CD1c-positive myeloid dendritic cell (primary cell): Measurements from ENCODE around the gene SORCS3.

ENCODE experiments used
- DNase-seq: peaks from one replicate; pipeline ENCODE4 v3.0.0-alpha.2; 2016; ENCODE audit errors: extremely low spot score

The SORCS3 gene

GRCh38 chr10:105259201-105259600, 618.1 kb downstream of the SORCS3 start:
- no peak for DNase-seq

DNA sequence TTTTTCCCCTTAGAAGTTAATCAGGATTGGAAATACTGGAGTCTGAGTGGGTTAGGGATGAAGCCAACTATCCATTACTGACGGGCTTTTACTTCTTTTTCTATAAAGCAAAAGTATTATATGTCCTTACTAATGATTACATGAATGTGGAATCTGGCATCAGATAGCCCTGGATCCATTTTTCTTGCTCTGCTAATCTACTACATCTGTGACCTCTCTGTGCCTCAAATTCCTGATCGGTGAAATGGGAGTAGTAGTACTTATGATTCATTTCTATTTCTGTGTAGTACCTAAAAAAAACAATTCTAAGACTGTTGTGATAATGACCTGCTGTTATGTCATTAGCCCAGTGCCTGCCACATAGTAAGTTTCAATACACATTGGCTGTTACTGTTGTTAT, 621.6 kb downstream of the SORCS3 start:
- no peak for DNase-seq

GRCh38 chr10:105266966-105267539, 626.0 kb downstream of the SORCS3 start:
- no peak for DNase-seq

DNA sequence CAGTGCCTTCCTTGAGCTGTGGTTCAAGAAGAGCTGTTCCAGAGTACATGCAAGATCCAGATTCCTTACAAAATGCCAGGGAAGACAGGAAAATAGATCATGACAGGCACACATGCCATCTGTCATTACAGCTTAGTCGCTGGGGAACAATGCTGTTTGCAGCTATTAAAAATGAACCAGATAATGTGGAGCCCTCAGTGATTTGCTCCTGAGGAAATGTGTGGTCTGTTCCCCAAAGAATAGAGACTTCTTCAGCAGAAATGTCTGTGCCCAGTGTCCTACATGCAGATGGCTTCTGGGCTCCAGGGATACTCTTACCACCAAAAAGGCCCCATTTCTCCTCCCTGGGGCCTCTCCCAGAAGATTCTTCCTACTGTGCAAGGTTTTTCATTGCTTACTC, 627.9 kb downstream of the SORCS3 start:
- no peak for DNase-seq

GRCh38 chr10:105269689-105270088, 628.6 kb downstream of the SORCS3 start:
- DNase-seq, result no peak

DNA sequence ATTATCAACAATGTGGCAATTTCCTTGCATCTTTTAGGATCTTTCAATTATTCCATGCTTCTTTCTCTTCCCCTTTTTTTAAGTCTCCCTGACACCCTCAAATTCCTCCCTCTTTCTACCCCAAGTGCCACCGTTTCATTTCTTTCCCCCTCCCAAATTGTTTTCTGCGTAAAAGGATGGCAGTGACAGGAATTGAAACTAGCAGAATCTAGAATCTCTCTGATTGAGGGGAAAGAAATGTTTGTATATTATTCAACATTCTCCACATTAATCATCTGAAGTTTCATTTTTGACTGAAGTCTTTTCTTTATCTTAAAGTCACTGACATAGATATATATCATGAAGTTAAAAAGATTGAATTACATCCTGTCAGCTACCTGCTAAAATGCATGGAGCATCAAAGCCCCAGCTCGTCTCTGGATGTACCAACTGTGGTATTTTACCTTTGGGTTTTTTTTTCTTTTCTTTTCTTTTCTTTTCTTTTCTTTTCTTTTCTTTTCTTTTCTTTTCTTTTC, 633.5 kb downstream of the SORCS3 start:
- DNase-seq, result no peak

DNA sequence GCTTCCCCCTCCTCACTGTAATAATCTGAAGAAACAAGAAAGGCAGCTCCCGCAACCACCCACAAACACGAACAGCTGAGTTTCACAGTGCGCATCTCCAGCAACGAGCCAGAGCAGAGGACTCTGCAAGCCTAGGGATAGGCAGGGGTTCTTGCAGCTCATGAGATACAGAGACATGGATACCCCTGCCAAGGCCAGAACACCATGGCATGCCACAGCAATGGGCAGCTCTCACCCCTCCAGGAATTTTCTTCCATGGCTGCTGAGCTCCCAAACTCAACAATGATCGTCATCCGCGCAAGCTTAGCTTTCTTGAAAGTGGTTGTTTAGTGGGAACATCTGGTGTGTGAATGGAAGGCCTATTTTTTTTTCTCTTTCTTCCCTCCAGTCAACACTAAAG, 637.3 kb downstream of the SORCS3 start:
- DNase-seq, result no peak

GRCh38 chr10:105279101-105279500, 638.0 kb downstream of the SORCS3 start:
- DNase-seq, result no peak

DNA sequence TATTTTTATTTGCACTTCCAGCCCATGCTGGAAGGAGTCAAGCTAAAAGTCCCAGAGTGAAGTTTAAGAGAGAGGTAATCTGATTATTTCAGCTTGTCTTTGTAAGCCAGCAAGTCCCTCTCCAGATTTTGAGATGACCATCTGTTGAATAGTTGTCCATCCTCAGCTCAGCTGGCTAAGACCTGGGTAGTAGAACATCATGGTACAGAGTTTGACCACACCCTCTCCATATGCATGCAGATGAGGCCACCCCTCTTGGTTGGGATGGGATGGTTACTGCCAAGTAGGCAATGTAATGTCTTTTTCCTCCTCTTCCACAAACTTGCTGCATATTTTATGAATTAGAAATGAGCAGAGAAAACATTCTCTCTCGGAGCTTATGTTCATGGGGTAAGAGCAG, 639.8 kb downstream of the SORCS3 start:
- no peak for DNase-seq

DNA sequence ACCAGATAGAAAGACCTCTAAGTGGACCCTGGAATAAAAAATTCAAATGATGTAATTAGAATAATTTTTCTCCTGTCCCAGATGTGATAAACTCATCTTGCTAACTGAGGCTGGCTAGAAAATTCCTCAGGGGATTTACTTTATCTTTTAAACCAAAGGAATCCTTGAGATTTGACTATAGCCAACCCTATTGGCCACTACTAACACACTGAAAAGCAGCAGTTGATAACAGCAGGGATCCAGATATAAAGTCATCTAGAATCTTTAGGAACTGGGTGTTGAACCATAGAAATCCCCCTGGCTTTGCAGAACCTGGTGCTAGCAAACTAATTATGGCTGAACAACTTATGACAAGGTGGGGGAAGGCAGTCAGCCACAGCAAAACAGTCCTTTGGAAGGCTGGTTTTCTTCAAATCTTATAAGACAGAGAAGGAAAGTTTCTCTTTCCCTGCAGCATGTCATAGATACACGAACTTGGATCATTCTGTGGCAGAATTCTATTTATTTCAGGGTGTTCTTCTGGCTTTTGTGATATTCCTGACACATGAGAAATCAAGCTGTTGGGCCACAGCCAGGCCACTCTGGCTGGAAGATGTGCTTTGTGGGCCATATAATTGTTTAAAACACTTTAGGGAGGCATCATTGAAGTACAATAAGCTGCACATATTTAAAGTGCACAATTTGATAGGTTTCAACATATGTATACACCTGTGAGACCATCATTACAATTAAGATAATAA, 643.6 kb downstream of the SORCS3 start:
- no peak for DNase-seq

DNA sequence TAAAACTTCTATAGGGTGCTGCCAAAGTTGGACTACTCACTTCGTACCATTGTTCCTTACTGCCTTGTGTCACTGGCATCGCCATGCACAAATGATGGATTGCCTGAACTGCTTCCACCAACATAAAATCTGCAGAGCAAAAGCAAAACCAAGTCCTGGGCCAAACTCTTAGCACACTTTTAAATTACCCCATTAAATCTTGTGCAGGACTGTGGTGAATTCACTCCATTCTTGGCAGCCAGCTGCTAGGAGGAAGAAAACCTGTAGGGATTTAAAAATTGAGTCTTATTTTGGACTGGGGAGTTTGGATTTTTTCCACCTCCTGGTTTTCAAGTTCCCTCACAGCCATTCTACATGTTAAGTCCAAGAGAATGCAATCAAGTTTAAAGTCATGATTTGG, 646.9 kb downstream of the SORCS3 start:
- no peak for DNase-seq

DNA sequence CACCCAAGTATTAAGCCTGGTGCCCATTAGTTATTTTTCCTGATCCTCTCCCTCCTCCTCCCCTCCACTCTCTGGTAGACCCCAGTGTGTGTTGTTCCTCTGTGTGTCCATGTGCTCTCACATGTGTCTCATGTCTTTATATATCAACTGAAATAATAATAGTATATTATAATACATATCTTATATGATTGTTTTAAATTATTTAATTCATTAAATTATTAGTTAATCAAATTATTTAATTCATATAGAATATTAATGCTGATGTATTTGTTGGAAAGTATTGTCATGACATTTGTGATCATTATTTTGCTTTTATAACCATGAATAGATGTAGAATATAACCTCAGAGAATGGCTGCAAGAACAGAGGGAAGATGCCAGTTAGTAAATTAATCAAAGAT, 647.5 kb downstream of the SORCS3 start:
- no peak for DNase-seq

DNA sequence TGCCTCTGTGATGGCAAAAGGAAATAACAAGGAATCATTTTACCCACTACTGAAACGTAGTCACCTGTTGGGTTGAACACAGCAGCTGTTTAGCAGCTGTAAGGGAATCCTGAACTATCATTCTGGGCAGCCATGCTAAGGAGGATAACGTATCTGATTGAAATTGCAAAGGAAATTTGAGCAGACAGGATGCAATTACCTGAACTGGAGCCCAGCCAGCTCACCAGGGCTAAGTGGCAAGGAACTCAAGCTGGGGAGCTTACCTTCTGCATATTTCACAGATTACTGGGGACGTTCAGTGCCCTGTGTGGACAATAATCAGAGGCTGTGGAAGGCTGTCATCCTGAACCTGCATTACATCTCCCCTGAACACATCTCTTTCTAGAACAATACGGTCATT, 650.5 kb downstream of the SORCS3 start:
- no peak for DNase-seq

GRCh38 chr10:105292236-105292635, 651.1 kb downstream of the SORCS3 start:
- no peak for DNase-seq
